22Rv1 (cell line): ENCODE results near the gene OR5T1.

ENCODE experiments used
- ZFX ChIP-seq: fragments of 450-650 bp; IDR thresholded peaks from 2 replicates; pipeline ENCODE4 v1.6.1; 2017; ENCODE audit warnings: antibody characterized with exemption, borderline replicate concordance
- TF ChIP-seq, protein P1 (sequence below): fragments of 450-650 bp; IDR thresholded peaks from 2 replicates; pipeline ENCODE4 v1.5.1; 2017; ENCODE audit warnings: mild to moderate bottlenecking

DNA sequence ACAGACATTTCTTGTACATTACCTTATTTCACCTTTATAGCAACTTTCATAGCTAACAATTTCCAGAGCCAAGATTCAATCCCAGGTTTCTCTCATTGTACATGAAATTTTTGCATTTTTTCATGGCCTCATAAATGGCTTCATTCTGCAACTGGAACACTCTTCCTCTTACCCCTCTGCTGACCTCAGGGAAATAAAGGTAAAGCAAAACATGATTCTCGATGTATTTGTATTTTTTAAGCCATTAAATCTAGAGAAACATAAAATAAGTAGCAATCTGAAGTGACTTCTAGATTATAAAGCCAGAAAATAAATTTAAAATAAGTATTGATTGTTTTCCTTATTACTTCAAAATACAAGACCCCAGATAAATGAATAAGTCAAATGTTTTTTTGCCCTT lies 39.8 kb upstream of the OR5T1 start, which contains the start of gene OR5T2:
- TF ChIP-seq, protein P1, sequence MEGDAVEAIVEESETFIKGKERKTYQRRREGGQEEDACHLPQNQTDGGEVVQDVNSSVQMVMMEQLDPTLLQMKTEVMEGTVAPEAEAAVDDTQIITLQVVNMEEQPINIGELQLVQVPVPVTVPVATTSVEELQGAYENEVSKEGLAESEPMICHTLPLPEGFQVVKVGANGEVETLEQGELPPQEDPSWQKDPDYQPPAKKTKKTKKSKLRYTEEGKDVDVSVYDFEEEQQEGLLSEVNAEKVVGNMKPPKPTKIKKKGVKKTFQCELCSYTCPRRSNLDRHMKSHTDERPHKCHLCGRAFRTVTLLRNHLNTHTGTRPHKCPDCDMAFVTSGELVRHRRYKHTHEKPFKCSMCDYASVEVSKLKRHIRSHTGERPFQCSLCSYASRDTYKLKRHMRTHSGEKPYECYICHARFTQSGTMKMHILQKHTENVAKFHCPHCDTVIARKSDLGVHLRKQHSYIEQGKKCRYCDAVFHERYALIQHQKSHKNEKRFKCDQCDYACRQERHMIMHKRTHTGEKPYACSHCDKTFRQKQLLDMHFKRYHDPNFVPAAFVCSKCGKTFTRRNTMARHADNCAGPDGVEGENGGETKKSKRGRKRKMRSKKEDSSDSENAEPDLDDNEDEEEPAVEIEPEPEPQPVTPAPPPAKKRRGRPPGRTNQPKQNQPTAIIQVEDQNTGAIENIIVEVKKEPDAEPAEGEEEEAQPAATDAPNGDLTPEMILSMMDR: no peak
- no peak for TF ChIP-seq ZFX
